Left kidney (tissue), 2 donors: Measurements from ENCODE around the gene TMEM72. TPM values are rescaled to one million over a fixed set of nuclear protein-coding genes. Genes with fewer than 3 reads are reported as not detected.

ENCODE experiments used
- DNase-seq: peaks from one replicate; pipeline ENCODE4 v3.0.0-alpha.2; 2013
- polyA plus RNA-seq: library from polyadenylated mRNA; unstranded; fragments of 120-200 nt; gene quantifications from one replicate; pipeline ENCODE4 v1.2.1, GENCODE V29; 2013; ENCODE audit not compliant: insufficient read length

Gene TMEM72
- polyA plus RNA-seq, 1 donor = 68.0 TPM

GRCh38 chr10:44965651-44966097 lies 54.5 kb downstream of the TMEM72 start:
- no peak for DNase-seq

GRCh38 chr10:44966129-44966815 lies 55.1 kb downstream of the TMEM72 start:
- no peak for DNase-seq

- no peak for DNase-seq
Measured at GRCh38 chr10:44966816-44967509, 55.8 kb downstream of the TMEM72 start.

- no peak for DNase-seq
Measured at GRCh38 chr10:44967616-44968015, 56.5 kb downstream of the TMEM72 start.

GRCh38 chr10:44968091-44968490 lies 57.0 kb downstream of the TMEM72 start:
- DNase-seq = no peak

- DNase-seq = no peak
Measured at GRCh38 chr10:44968500-44969400, 57.6 kb downstream of the TMEM72 start.

- DNase-seq = no peak
Measured at GRCh38 chr10:44969854-44970253, 58.7 kb downstream of the TMEM72 start.

- no peak for DNase-seq
Measured at GRCh38 chr10:44970812-44971395, 59.8 kb downstream of the TMEM72 start.

GRCh38 chr10:44971434-44971833 lies 60.3 kb downstream of the TMEM72 start:
- DNase-seq = no peak

- DNase-seq = no peak
Measured at GRCh38 chr10:44971935-44972757, 61.0 kb downstream of the TMEM72 start.

- DNase-seq = no peak
Measured at GRCh38 chr10:44972874-44973306, 61.8 kb downstream of the TMEM72 start.

- DNase-seq = no peak
Measured at GRCh38 chr10:44973323-44974081, 62.4 kb downstream of the TMEM72 start.

- DNase-seq = no peak
Measured at GRCh38 chr10:44974082-44974627, 63.0 kb downstream of the TMEM72 start.

- no peak for DNase-seq
Measured at GRCh38 chr10:44974628-44975430, 63.7 kb downstream of the TMEM72 start.

GRCh38 chr10:44975431-44976331 lies 64.5 kb downstream of the TMEM72 start:
- DNase-seq = no peak

- DNase-seq = no peak
Measured at GRCh38 chr10:44976352-44977198, 65.4 kb downstream of the TMEM72 start.
